DMS153 (cell line): ENCODE measurements around the gene PAK2.
"Not testable (repeated sequence)": the region's sequence is repeated elsewhere in the genome, so short reads cannot be mapped to it uniquely, and the experiment has no call there.

ENCODE experiments used
- DNase-seq: peaks from one replicate; lab custom pipeline; 2025; lab: John Stamatoyannopoulos, UW

The PAK2 gene

DNA sequence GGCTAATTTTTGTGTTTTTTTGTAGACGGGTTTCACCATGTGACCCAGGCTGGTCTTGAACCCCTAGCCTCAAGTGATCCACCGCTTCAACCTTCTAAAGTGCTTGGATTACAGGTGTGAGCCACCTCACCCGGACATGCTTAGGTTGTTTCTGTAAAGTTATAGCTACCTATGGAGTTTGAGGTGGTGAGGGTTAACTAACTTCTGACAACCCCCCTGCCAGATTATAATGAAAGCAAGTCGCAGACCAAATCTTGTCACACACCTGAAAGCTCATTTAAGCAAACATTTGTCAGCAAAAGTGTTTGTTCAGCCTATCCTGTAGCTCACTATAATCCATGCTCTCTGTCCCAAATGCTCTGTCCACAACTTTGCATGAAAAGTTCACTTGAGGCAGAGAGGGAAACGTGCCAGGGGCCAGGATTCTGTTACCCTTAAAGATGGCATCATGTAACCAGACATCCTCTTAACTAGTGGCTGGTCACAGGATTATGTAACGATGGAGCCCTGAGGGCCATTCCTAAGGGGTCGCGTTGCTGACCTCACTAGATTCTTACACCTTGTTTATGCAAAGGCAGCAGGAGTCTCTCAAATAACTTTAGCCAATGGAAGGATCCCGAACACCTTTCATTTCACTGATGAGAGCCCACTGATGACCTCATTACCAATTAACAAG, 103.9 kb downstream of the PAK2 start:
- DNase-seq: no peak

DNA sequence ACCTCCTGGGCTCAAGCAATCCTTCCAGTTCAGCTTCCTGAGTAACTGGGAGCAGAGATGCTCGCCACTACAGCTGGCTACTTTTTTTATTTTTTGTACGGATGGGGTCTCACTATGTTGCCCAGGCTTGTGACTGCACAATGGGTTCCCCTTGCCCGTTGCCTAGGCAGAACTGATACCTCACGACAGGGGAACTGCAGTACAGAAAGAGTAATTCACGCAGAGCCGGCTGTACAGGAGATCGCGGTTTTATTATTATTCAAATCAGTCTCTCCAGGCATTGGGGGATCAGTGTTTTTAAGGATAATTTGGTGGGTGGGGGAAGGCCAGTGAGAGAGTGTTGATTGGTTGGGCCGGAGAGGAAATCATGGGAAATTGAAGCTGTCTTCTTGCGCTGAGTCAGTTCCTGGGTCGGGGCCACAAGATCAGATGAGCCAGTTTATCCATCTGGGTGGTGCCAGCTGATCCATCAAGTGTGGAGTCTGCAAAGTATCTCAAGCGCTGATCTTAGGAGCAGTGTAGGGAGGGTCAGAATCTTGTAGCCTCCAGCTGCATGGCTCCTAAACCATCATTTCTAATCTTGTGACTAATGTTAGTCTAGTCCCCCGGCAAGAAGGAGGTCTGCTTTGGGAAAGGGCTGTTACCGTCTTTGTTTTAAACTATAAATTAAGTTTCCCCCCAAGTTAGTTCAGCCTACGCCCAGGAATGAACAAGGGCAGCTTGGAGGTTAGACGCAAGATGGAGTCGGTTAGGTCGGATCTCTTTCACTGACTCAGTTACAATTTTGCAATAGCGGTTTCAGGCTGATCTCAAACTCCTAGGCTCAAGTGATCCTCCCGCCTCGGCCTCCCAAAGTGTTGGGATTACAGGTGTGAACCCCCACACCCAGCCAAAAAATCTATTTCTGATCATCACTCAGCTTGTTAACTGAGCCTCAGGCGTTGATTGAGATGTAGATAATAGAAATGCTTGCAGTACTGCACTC, 104.9 kb downstream of the PAK2 start:
- DNase-seq: not testable (repeated sequence)

DNA sequence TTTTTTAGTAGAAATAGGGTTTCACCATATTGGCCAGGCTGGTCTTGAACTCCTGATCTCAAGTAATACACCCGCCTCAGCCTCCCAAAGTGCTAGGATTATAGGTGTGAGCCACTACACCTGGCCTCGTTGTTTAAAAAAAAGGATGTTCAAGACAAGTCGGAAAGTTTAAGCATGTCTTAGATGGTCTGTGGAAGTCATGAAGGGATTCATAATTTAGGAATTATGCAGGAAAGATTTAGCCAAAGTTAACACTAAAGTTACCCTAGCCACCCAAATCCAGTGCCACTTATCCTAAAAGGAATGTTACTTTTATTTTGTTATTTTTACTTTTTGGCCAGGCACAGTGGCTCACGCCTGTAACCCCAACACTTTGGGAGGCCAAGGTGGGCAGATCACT, 108.7 kb downstream of the PAK2 start:
- not testable (repeated sequence) for DNase-seq

DNA sequence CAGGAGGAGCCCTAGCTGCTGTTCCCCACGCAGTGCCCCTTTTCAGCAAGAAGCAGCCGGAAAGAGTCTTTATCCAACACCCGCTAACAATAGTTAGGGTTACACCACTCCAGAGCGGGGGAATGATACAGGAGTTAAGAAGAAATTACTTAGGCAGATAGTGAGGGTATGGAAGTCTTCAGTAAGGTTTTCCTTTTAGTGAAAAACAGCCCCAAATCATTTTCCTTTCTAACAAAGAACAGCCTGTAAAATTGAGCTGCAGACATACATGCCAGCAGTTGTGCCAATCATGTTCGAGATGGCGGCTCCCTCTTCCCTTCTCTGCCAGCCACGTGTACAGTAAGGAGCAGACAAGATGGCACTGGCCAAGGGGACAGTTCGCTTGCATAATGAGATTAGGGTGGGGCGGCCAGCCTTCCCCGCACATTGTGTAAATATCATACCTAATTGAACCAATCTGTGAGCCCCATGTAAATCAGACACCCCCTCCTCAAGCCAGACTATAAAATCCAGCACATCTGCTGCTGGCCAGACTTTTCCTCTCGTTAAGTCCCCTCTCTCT, 109.6 kb downstream of the PAK2 start:
- no peak for DNase-seq

GRCh38 chr3:196863000-196863399, 123.3 kb downstream of the PAK2 start:
- not testable (repeated sequence) for DNase-seq

GRCh38 chr3:196867155-196867506, 127.5 kb downstream of the PAK2 start:
- no peak for DNase-seq

DNA sequence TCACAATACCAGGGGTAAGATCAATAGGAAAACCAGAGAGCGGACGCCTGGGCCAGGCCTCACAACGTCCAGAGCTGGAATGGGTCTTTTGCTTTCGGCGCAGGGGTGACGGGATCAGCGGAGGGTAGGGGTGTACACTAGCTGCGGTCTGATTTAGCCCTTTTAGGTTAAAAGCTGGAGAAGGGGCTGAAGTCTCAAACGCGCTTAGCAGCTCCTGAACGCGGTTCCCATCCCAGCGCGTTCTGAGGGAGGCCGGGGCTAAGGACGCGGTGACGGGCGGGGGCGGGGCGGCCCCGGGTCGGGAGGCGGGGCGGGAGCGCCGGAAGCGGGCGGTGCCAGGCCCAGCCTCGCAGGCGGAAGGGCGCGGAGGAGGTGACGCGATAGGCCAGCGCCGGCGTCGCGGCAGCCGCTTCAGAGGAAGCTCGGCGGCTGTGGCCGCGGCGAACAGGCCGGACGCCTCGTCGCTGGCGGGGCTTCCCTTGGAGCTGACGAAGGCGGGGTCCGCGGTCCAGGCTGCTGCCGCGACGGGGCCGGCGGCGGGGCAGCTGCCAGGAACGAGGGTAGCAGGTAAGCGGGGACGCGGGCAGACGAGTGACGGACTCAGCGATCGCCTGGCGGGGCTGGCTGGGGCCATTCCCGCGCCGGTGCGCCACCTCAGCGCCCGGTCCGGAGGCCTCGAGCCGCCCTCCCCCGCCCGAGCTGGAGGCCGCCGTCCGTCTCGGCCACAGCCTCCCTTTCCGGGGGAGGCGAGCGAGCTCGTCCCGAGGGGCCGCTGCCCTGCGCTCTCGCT, 128.0 kb downstream of the PAK2 start, which contains the start of gene SENP5:
TSS of gene SENP5 (plus strand) at position 414 of the 790 bp plus-strand sequence. CDS start 17,262 bp downstream, outside the sequence.
- DNase-seq: peak; percentile 71

DNA sequence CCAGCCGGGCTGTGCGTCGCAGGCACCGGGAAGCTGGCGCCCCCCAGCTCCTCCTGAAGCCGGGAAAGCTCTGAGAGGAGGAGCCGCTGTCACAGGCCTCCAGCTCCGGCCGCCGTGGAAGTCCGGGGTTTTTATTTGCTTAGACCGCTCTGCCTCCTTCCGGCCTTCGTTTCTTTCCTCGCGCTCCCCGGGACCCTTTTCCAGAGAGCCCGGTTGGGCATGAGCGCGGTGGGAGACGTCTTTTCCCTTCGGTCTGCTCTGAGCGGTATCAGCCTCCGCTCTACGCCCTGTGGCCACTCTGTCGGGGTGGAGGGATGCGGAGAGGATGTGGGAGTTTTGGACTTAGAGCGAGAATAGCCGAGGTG, 128.6 kb downstream of the PAK2 start:
- no peak for DNase-seq

- DNase-seq: no peak
Measured at GRCh38 chr3:196872316-196872715, 132.7 kb downstream of the PAK2 start.

DNA sequence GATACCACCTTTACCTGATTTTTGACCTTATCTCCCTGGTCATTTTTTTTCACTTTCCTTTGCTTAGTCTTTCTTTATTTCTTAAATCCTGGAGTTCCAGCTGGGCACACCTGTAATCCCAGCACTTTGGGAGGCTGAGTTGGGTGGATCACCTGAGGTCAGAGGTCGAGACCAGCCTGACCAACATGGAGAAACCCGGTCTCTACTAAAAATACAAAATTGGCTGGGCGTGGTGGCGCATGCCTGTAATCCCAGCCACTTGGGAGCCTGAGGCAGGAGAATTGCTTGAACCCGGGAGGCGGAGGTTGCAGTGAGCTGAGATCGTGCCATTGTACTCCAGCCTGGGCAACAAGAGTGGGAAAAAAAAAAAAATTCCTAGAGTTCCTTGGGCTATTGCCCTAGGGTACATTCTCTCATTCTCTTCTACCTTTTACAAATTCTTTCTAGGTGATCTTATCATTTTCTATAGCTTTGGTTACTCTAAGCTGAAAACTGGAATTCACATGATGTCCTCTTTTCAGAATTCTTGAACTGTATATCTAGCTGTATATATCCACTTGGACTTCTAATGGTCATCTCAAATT, 134.9 kb downstream of the PAK2 start:
- not testable (repeated sequence) for DNase-seq

DNA sequence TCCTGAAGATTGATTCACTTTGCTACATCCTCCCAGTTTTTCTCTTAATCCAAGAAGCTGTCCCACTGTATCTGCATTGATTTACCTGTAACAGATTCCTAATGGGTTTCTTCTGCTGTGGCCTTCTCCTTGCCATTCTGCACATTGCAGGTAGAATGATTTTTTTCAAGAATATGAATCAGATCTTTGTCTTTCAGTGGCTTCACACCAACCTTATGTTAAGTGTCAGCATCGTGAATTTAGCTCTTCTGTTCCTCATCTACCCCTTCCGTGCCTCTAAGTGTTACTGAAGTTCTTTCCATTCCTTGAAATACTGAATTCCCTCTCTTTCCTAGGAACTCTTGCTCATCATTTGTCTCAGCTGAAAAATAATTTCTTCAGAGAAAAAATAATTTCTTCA, 135.6 kb downstream of the PAK2 start:
- DNase-seq: no peak
